Osteoblast (primary cell): Measurements from ENCODE around the gene FETUB. TPM values are rescaled to one million over a fixed set of nuclear protein-coding genes. Genes with fewer than 3 reads are reported as not detected.

Source experiments
- DNase-seq: peaks from one replicate; pipeline ENCODE4 v3.0.0; 2011; ENCODE audit warnings: low spot score, mixed read lengths; ENCODE audit not compliant: insufficient read length; ENCODE audit errors: missing footprints
- H2AFZ ChIP-seq: 2 replicates; pipeline ENCODE4 v1.6.0; 2011; ENCODE audit warnings: mild to moderate bottlenecking, low read length
- H3K27ac ChIP-seq: 2 replicates; pipeline ENCODE4 v1.5.1; 2011; ENCODE audit warnings: mild to moderate bottlenecking, low read depth, low read length, moderate library complexity
- H3K27me3 ChIP-seq: 2 replicates; pipeline ENCODE4 v1.6.0; 2012; ENCODE audit warnings: mild to moderate bottlenecking, control low read depth, inconsistent platforms, low read length, moderate library complexity; ENCODE audit not compliant: insufficient read depth
- H3K36me3 ChIP-seq: 2 replicates; pipeline ENCODE4 v1.5.1; 2011; ENCODE audit warnings: mild to moderate bottlenecking, low read length, control low read depth, moderate library complexity; ENCODE audit not compliant: insufficient read depth
- H3K4me1 ChIP-seq: 2 replicates; pipeline ENCODE4 v1.5.1; 2011; ENCODE audit warnings: mild to moderate bottlenecking, low read length, control low read depth, moderate library complexity; ENCODE audit not compliant: insufficient read depth
- H3K4me2 ChIP-seq: 2 replicates; pipeline ENCODE4 v1.6.0; 2011; ENCODE audit warnings: mild to moderate bottlenecking, low read length; ENCODE audit not compliant: insufficient read depth
- H3K4me3 ChIP-seq: fragments of 200-600 bp; sonication (generic); 3 replicates; pipeline ENCODE4 v1.5.1; 2012; ENCODE audit warnings: mild to moderate bottlenecking, low read length, inconsistent platforms; ENCODE audit not compliant: insufficient read depth
- H3K79me2 ChIP-seq: 2 replicates; pipeline ENCODE4 v1.6.0; 2012; ENCODE audit warnings: mild to moderate bottlenecking, low read length, control low read depth, inconsistent platforms; ENCODE audit not compliant: insufficient read depth
- H3K9me3 ChIP-seq: 2 replicates; pipeline ENCODE4 v1.5.1; 2011; ENCODE audit warnings: low read depth, low read length, control low read depth
- H4K20me1 ChIP-seq: 2 replicates; pipeline ENCODE4 v1.6.0; 2012; ENCODE audit warnings: mild to moderate bottlenecking, low read length, control low read depth; ENCODE audit not compliant: insufficient read depth
- total RNA-seq: library from RNA; depleted of rRNA; stranded (reverse); fragments of >200 nt; gene quantifications from 2 replicates; pipeline ENCODE4 v1.2.3, GENCODE V29; 2012
- TF ChIP-seq, protein P1 (sequence below): IDR thresholded peaks from 2 replicates; pipeline ENCODE4 v1.5.1; 2011; ENCODE audit warnings: mild to moderate bottlenecking, low read depth, low read length, moderate library complexity; ENCODE audit errors: extremely low read depth

FETUB gene, protein sequence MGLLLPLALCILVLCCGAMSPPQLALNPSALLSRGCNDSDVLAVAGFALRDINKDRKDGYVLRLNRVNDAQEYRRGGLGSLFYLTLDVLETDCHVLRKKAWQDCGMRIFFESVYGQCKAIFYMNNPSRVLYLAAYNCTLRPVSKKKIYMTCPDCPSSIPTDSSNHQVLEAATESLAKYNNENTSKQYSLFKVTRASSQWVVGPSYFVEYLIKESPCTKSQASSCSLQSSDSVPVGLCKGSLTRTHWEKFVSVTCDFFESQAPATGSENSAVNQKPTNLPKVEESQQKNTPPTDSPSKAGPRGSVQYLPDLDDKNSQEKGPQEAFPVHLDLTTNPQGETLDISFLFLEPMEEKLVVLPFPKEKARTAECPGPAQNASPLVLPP
- not detected in 2 replicates for total RNA-seq

DNA sequence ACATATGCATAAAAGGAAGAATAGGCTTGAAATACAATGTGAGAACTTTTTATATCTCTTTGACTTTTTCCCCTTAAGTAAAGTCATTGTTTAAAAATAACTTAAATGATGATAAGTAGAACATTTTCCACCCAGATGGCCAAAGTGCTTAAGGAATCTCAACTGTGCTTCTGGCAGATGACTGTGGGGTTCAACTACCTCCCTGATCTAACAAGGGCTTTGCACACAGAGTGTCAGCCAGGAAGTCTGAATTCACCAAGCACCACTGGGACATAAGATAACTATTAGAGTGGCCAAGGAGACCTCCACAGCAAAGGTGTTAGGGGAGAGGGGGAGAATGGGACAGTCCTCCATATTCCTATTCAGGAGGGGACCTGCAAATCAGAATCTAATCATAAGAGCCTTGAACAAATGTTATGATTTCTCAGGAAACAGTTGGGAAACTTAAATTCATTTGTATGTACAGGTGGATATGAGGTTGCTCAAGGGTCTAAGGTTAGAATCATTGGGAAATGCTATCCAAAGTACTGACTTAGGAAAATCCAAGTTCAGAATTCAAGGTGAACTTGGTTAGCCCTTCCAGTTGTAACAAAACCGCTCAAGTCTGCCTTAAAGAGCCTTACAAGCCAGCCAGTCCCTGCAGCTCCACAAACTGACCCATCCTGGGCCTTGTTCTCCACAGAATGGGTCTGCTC lies at the start of gene FETUB:
Gene FETUB (plus strand): TSS at position 622 of the 695 bp plus-strand sequence. CDS start 62 bp downstream, at position 684.
- Histone ChIP-seq H3K4me3 (no peak within 1 kb of the TSS), H4K20me1 (no peaks in the 10 kb centered on the region), H3K36me3 (no peaks in the 10 kb centered on the region), H3K4me1 (no peaks in the 10 kb centered on the region), H3K9me3 (no peaks in the 10 kb centered on the region), H3K4me2 (no peak within 1 kb of the TSS), H3K27me3 (peaks cover 15% of the 10 kb centered on the region), H3K79me2 (no peaks in the 10 kb centered on the region), H3K27ac (no peak within 1 kb of the TSS), H2AFZ (no peak within 1 kb of the TSS)
- TF ChIP-seq, protein P1, sequence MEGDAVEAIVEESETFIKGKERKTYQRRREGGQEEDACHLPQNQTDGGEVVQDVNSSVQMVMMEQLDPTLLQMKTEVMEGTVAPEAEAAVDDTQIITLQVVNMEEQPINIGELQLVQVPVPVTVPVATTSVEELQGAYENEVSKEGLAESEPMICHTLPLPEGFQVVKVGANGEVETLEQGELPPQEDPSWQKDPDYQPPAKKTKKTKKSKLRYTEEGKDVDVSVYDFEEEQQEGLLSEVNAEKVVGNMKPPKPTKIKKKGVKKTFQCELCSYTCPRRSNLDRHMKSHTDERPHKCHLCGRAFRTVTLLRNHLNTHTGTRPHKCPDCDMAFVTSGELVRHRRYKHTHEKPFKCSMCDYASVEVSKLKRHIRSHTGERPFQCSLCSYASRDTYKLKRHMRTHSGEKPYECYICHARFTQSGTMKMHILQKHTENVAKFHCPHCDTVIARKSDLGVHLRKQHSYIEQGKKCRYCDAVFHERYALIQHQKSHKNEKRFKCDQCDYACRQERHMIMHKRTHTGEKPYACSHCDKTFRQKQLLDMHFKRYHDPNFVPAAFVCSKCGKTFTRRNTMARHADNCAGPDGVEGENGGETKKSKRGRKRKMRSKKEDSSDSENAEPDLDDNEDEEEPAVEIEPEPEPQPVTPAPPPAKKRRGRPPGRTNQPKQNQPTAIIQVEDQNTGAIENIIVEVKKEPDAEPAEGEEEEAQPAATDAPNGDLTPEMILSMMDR, result no peak
- DNase-seq, result no peak

DNA sequence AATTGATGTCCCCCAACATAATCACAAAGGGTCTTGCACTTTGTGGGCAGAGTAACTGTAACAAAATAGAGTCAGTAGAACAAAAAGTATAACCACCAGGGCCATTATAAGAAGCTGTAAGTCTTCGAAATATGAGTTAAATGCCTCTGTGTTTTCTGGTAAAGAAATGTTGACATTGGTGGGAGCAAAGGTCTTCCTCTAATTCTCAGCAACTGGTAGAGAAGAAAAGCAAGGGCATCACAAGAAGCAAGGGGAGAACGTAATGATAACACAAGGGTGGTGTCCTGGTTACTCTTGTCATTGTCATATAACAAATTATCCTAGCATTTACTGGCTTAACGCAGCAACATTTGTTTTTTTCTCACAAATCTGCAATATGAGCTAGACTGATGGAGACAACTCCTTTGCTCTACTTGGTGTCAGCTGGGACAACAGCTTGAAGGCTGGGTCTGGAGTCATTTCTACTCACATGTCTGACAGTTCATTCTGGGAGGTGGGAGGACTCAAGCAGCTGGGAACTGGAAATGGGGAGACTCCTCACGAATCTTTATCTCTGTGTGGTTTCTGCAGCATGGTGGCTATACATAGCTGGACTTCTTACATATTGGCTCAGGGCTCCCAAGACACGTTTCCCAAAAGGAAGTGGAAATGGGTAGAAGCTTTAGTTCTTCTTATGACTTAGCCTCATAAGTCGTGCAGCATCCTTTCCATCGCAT lies 49.5 kb upstream of the FETUB start:
- Histone ChIP-seq H3K9me3 (no peaks in the 10 kb centered on the region), H3K27me3 (no peaks in the 10 kb centered on the region), H2AFZ (no peak overlapping the region), H3K4me3 (no peak overlapping the region), H3K79me2 (no peaks in the 10 kb centered on the region), H3K36me3 (peaks cover 5% of the 10 kb centered on the region), H3K27ac (no peak overlapping the region), H3K4me2 (no peak overlapping the region), H4K20me1 (no peaks in the 10 kb centered on the region), H3K4me1 (no peaks in the 10 kb centered on the region)
- TF ChIP-seq, protein P1, result no peak
- no peak for DNase-seq

DNA sequence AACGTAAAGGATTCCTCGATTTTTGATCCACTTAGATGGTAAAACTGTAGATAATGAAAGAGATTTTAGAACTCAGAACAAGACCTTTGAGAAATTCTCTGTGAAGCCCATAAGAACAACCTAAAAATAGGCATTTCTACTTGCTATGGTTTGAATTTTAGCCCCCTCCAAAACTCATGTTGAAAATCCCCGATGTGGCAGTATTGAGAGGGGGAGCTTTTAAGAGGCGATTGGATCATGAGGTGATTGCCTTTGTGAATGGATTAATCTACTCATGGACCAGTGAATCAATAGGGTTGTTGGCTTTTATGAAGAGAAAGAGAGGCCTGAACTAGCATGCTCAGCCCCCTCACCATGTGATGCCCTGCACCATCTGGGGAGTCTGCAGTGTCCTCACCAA lies 47.5 kb upstream of the FETUB start:
- H3K4me3 ChIP-seq, result no peak overlapping the region
- H3K27ac ChIP-seq, result no peak overlapping the region
- no peaks in the 10 kb centered on the region for H3K27me3 ChIP-seq
- no peaks in the 10 kb centered on the region for H4K20me1 ChIP-seq
- TF ChIP-seq, protein P1, result no peak
- DNase-seq, result no peak
- H3K9me3 ChIP-seq, result no peaks in the 10 kb centered on the region
- no peak overlapping the region for H2AFZ ChIP-seq
- no peaks in the 10 kb centered on the region for H3K79me2 ChIP-seq
- no peaks in the 10 kb centered on the region for H3K36me3 ChIP-seq
- H3K4me1 ChIP-seq, result no peaks in the 10 kb centered on the region
- H3K4me2 ChIP-seq, result no peak overlapping the region
